H1 (cell line): ENCODE data around the gene PHRF1.

Source experiments
- CEBPB ChIP-seq: IDR thresholded peaks from 2 replicates; pipeline ENCODE4 v1.6.1; 2012; ENCODE audit warnings: low read depth, low read length
- CTCF ChIP-seq, 3 experiments: IDR thresholded peaks; 1 replicate in 2 of 3; 2 replicates in 1 of 3; pipeline versions ENCODE4 v1.5.1 to v1.6.1; 2011; ENCODE audit warnings: low read length in 3 of 3, mild to moderate bottlenecking in 3 of 3, inconsistent platforms in 2 of 3, low read depth in 1 of 3, moderate library complexity in 1 of 3; ENCODE audit not compliant: insufficient read depth in 1 of 3; ENCODE audit errors: control extremely low read depth in 1 of 3
- EGR1 ChIP-seq: IDR thresholded peaks from 2 replicates; pipeline ENCODE4 v1.6.1; 2011; ENCODE audit warnings: low read depth, low read length, borderline replicate concordance
- EZH2 ChIP-seq: fragments of 200-600 bp; sonication (generic); IDR thresholded peaks from 2 replicates; pipeline ENCODE4 v1.7.1; 2012; ENCODE audit warnings: low read depth, mild to moderate bottlenecking, moderate library complexity, low read length, inconsistent platforms; ENCODE audit not compliant: severe bottlenecking
- MAX ChIP-seq: IDR thresholded peaks from 2 replicates; pipeline ENCODE4 v1.6.1; 2012; ENCODE audit warnings: inconsistent platforms
- PHF8 ChIP-seq: fragments of 200-600 bp; sonication (generic); conservative IDR thresholded peaks from 2 replicates; pipeline ENCODE4 v1.7.1; 2012; ENCODE audit warnings: low read depth, mild to moderate bottlenecking, inconsistent platforms, low read length, moderate library complexity
- POLR2A ChIP-seq, 2 experiments: IDR thresholded peaks; 1 replicate in 1 of 2; 2 replicates in 1 of 2; pipeline ENCODE4 v1.6.1; 2011; ENCODE audit warnings: low read depth in 2 of 2, low read length in 2 of 2, mild to moderate bottlenecking in 2 of 2; ENCODE audit errors: control extremely low read depth in 1 of 2
- POLR2AphosphoS5 ChIP-seq: IDR thresholded peaks from 2 replicates; pipeline ENCODE4 v1.6.1; 2011; ENCODE audit warnings: low read depth, low read length
- RFX5 ChIP-seq: IDR thresholded peaks from 2 replicates; pipeline ENCODE4 v1.6.1; 2011; ENCODE audit warnings: low read depth, low read length, improper control_type of control experiment, borderline replicate concordance
- RNF2 ChIP-seq: fragments of 200-900, 300-1000 bp; sonication (generic); IDR thresholded peaks from 2 replicates; pipeline ENCODE4 v1.7.1; 2016; ENCODE audit warnings: borderline replicate concordance, low read depth, mild to moderate bottlenecking, antibody characterized with exemption, low read length; ENCODE audit not compliant: poor library complexity, severe bottlenecking; ENCODE audit errors: missing control alignments
- SIN3A ChIP-seq, 2 experiments: IDR thresholded peaks in 1 of 2; conservative IDR thresholded peaks in 1 of 2; 2 replicates each; pipeline ENCODE4 v1.6.1; 2011 to 2012; ENCODE audit warnings: low read length in 2 of 2, improper control_type of control experiment in 1 of 2, low read depth in 1 of 2, mild to moderate bottlenecking in 1 of 2
- YY1 ChIP-seq: IDR thresholded peaks from 2 replicates; pipeline ENCODE4 v1.6.1; 2011; ENCODE audit warnings: low read depth, mild to moderate bottlenecking, low read length

DNA sequence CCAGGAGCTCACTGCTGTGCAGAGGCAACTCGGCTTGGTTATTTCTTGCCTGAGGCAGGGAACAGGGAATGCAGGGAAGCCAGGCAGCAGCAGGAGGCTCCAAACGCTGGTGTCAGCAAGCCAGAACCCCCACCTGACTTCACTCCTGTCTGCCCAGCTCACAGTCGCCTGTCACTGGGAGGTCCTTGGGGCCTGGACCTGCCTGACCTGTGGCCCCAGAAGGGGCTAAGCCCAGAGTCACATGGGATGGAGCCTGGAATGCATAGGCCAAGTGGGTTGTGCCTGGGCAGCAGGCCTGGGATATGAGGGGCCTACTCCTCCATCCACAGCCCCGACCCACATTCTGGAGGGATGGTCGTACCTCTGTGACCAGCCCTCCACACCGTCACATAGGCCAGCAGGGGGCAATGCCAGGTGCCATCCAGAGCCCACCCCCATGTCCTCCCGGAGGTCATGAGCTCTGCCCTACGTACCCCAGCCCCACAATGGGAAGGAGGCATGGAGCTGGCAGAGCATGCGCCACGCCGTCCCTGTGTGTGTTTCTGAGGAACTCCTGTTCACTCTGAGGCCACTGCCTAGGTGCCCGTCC lies 10.3 kb upstream of the PHRF1 start:
- TF ChIP-seq PHF8 (no peak), YY1 (no peak), CTCF (IDR thresholded peaks at IDR 0.05; ENCODE audit: control extremely low read depth in 1 of 3, insufficient read depth in 1 of 3, low read depth in 1 of 3, low read length in 3 of 3) (peak in 1 of 3 experiments; percentile 10; a peak in 1 of 4 replicates), MAX (no peak), EZH2 (no peak), RFX5 (no peak), POLR2A (IDR thresholded peaks at IDR 0.05; ENCODE audit: control extremely low read depth in 1 of 2, low read depth in 2 of 2, low read length in 2 of 2) (no peak), SIN3A (conservative IDR thresholded peaks at IDR 0.05 in 1 of 2, IDR thresholded peaks at IDR 0.05 in 1 of 2; ENCODE audit: low read depth in 1 of 2, low read length in 2 of 2) (no peak), RNF2 (no peak), POLR2AphosphoS5 (no peak), EGR1 (no peak), CEBPB (no peak)
